Measurements from ENCODE around the gene CDH23.
A peak's percentile ranks its signal among the peaks of the same experiment; 100 is the strongest.

The CDH23 gene

DNA sequence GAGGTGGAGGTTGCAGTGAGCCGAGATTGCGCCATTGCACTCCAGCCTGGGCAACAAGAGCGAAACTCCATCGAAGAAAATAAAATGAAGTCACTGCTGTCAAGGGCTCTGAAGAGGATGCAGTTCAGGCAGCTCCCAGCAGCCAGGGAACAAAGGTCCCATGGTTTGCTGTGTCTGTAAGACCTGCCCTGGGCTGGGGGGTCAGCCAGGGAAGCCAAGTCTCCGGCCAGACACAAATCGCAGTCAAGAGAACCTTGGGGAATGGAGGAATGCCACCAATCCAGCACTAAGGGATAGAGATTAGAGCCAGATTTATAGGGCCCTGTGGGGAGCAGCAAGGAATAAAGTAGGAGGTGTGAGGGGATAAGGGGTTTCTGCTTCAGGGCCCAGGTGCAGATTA is 405.5 kb downstream of the CDH23 start:
- DNase-seq (ENCODE audit: low spot score) = no peak

DNA sequence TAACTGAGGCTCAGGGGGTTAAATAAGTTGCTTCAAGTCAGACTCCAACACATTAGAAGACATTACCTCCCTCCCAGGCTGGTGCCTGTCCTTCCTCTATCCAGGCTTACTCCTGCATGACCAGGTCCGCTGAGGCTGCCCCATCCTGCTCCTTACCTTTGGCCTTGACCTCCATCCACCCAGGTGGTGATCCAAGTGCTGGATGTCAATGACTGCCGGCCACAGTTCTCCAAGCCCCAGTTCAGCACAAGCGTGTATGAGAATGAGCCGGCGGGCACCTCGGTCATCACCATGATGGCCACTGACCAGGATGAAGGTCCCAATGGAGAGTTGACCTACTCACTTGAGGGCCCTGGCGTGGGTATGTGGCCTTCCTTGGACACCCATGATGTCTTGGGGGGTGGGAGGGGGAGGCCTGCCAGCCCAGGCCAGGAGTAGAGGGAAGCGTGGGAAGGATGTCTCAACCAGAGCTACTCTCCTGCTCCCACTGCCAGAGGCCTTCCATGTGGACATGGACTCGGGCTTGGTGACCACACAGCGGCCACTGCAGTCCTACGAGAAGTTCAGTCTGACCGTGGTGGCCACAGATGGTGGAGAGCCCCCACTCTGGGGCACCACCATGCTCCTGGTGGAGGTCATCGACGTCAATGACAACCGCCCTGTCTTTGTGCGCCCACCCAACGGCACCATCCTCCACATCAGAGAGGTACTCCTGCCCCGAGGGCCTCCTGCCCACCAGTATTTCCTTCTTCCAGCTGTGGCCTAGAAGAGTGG is 406.2 kb downstream of the CDH23 start:
- DNase-seq (ENCODE audit: low spot score) = no peak

DNA sequence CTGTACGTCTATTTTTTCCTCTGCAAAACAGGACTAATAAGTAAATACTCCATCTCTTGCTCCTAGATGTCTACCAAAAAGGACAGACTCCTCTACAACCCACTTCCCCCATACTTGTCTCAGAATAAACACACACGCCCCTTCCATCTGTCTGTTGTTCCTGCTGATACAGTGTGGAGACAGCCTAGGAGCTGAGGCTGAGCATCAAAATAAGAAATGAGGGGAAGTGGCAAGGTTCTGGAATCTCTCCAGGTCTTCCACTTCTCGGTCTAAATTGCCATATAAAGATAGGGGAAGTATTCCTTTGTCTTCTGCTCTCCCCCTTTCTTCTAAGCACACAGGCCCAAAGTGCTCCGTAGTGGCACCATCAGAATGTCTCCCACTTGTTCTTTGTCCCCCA is 407.4 kb downstream of the CDH23 start:
- no peak for DNase-seq (ENCODE audit: low spot score)

DNA sequence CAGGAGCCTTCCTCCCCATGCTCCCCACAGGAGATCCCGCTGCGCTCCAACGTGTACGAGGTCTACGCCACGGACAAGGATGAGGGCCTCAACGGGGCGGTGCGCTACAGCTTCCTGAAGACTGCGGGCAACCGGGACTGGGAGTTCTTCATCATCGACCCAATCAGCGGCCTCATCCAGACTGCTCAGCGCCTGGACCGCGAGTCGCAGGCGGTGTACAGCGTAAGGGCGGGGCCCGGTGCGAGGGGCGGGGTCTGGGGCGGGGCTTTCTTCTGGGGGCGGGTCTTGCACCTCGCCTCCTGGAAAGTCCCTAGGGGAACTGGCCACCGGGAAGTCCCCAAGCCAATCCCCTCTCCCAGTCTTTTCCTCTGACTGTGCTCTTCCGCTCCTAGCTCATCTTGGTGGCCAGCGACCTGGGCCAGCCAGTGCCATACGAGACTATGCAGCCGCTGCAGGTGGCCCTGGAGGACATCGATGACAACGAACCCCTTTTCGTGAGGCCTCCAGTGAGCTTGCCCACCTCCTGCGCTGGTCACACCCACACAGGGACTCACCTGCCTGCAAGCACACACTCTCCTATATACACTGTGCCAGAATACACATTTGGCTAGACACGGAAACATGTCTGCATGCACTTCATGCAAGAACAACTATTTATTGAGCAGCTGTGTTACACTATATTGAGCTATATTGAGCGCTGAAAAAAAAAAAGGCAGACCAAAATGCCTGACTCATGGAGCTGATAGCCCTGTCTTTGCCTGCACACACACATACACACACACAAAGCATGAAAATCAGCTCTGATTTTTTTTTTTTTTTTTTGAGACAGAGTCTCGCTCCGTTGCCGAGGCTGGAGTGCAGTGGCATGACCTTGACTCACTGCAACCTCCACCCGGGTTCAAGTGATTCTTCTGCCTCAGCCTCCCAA is 409.3 kb downstream of the CDH23 start:
- DNase-seq (ENCODE audit: low spot score) = no peak

DNA sequence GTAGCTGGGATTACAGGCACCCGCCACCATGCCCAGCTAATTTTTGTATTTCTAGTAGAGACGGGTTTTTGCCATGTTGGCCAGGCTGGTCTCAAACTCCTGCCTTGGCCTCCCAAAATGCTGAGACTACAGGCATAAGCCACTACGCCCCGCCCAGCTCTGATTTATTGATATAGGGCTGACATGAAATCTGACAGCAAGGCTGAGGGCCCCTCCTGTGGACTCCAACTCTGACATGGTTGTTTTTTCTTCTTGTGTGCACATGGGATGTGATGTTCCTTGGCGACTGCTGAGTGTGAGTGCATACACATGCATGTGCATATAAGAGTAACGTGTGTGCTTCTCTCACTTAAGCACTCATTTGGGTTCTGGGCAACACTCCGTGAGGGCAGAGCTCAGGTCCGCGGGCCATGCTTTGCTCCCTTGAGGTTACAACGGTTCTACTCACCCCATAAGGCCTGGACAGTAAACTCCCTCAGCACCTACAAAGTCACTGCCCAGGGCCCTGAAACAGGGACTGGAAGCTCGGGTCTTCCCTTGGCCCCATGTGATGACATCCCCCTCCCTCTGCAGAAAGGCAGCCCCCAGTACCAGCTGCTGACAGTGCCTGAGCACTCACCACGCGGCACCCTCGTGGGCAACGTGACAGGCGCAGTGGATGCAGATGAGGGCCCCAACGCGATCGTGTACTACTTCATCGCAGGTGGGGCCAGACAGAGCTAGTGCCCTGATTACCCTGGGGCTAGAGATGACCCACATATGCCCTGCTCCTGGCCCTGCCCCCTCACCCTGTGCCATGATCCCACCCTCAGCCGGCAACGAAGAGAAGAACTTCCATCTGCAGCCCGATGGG is 410.2 kb downstream of the CDH23 start:
- no peak for DNase-seq (ENCODE audit: low spot score)

DNA sequence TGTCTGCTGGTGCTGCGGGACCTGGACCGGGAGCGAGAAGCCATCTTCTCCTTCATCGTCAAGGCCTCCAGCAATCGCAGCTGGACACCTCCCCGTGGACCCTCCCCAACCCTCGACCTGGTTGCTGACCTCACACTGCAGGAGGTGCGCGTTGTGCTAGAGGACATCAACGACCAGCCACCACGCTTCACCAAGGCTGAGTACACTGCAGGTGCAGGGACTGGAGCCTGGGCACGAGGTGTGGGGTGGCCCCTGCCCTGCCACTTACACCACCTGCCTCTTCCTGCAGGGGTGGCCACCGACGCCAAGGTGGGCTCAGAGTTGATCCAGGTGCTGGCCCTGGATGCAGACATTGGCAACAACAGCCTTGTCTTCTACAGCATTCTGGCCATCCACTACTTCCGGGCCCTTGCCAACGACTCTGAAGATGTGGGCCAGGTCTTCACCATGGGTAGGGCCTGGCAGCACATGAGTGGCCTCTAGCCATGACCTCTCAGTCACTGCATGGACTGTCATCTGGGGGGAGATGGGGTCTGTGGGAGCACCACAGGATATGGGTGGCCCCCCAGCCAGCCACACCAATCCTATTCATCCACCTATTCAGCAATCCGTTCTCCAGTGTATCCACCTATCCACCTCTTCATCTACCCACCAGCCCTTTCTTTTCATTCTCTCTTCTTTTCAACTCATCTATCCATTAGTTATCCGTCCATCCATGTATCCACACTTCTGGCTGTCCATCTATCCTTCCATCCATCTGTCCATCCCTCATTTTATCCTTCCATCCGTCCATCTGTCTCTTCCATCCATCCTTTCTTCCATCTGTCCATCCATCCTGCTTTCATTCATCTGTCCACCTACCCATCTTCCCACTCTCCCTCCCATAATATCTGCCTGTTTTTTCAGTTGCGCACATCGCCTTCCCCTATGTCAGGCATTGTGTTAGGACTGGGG is 411.1 kb downstream of the CDH23 start:
- DNase-seq (ENCODE audit: low spot score) = no peak

DNA sequence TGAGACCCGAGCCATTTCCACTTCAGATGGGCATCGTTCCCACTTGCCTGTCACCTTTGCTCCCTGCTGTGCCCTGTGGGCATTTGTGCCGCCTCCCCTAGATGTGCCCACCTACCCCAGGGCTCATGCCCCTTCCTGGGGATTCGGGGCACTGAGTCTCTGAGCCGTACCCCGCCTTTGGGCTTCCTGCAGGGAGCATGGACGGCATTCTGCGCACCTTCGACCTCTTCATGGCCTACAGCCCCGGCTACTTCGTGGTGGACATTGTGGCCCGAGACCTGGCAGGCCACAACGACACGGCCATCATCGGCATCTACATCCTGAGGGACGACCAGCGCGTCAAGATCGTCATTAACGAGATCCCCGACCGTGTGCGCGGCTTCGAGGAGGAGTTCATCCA is 412.9 kb downstream of the CDH23 start:
- no peak for DNase-seq (ENCODE audit: low spot score)

DNA sequence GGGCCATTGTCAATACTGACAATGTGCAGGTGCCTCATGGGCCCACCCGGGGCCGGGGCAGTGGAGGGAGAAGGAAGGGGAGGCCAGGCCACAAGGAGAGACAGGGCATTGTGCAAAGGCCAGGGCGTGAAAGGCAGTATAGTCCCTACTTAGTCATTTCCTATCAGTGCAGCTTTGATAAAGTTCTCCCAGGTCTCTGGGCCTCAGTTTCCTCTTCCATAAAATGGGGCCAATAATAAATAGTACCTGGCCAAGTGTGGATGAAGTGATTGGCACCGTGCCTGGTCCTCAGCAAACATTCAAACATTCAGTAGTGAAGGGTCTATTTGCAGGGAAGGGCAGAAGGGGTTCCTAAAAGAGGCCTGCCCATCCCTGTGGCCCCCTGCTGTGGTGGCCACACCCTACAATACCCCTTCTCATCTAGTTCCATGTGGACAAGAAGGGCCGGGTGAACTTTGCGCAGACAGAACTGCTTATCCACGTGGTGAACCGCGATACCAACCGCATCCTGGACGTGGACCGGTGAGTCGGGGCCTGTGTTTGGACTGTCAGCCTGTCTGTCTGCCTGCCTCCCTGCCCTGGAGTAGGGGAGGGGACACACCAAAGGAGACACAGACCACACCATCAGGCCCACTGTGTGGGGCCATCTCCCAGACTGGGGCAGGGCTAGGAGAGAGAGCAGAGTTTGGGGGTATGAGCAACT is 413.5 kb downstream of the CDH23 start:
- DNase-seq (ENCODE audit: low spot score) = no peak

DNA sequence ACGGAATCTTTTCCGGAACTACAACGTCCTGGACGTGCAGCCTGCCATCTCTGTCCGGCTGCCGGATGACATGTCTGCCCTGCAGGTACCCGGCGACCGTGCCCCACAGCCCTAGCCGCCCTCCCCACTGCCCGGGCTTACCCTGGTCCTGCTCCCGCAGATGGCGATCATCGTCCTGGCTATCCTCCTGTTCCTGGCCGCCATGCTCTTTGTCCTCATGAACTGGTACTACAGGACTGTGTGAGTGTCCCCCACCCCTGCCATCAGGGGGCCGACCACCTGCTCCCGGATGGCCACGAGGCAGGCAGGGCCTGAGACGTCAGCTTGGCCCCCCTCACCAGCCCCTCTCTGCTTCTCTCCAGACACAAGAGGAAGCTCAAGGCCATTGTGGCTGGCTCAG is 414.6 kb downstream of the CDH23 start:
- no peak for DNase-seq (ENCODE audit: low spot score)

DNA sequence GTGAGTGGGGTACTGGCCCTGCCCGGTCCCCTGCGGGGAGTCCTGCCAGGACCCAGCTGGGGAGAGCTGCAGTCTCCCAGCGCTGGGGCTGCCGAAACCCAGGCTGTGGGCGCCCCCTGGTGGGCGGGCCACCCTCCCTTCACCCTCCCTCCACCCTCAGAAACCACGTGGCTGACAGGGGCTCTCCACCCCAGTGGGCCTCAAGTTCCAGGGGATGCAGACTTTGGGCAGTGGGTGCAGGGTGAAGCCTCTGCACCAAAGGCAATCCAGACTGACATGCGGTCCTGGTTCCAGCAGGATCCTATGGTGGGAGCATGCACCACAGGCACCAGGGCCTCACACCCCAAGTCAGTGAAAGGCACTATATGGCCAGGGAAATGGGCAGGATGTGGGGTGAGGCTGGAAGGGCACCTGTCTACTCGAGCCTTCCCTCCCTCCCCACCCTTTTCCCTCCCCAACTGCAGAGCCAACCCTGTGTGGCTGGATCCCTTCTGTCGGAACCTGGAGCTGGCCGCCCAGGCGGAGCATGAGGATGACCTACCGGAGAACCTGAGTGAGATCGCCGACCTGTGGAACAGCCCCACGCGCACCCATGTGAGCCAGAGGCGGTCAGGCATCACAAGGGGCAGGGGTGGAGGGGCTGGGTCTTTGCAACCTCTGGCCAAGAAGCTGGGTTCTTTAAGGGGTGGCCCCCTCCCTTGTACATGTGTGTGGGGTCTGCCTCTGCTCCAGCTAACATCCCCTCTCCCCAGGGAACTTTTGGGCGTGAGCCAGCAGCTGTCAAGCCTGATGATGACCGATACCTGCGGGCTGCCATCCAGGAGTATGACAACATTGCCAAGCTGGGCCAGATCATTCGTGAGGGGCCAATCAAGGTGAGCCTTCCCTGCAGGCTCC is 415.5 kb downstream of the CDH23 start:
- peak; percentile 75 for DNase-seq (ENCODE audit: low spot score)

DNA sequence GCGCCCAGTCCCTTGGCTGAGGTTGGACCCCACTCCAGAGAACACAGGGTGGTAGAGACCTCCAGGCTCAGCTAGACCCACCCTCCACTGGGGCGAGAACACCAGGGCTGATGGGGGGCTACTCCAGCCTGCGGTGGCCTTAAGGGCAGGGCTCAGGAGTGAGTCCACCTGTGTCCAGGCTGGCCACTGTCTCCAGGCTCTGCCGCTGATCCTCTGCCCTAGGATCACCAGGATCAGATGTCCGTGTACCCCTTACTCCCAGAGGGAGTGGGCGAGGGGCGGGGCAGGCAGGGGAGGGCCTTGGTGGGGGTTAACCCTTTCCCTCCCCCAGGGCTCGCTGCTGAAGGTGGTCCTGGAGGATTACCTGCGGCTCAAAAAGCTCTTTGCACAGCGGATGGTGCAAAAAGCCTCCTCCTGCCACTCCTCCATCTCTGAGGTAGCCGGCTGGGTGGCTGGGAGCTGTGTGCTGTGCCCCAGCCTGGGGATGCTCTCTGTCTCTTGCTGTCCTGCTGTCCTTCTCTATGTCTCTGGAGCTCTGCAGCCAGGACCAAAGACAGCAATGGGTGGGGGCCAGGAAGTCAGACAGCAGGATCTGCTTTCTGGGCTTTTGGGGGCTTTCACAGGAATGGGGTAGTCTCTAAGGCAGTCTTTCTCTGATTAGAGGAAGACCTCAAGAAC is 416.3 kb downstream of the CDH23 start:
- no peak for DNase-seq (ENCODE audit: low spot score)

DNA sequence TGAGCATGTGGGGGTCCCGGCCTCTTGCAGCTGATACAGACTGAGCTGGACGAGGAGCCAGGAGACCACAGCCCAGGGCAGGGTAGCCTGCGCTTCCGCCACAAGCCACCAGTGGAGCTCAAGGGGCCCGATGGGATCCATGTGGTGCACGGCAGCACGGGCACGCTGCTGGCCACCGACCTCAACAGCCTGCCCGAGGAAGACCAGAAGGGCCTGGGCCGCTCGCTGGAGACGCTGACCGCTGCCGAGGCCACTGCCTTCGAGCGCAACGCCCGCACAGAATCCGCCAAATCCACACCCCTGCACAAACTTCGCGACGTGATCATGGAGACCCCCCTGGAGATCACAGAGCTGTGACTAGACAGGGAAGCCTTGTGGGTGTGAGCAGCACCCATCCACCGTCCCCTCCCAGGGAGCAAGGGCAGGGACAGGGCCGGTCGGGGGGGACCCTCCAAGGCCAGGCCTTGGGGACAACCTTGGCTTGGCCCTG is 418.2 kb downstream of the CDH23 start:
- DNase-seq (ENCODE audit: low spot score) = no peak

DNA sequence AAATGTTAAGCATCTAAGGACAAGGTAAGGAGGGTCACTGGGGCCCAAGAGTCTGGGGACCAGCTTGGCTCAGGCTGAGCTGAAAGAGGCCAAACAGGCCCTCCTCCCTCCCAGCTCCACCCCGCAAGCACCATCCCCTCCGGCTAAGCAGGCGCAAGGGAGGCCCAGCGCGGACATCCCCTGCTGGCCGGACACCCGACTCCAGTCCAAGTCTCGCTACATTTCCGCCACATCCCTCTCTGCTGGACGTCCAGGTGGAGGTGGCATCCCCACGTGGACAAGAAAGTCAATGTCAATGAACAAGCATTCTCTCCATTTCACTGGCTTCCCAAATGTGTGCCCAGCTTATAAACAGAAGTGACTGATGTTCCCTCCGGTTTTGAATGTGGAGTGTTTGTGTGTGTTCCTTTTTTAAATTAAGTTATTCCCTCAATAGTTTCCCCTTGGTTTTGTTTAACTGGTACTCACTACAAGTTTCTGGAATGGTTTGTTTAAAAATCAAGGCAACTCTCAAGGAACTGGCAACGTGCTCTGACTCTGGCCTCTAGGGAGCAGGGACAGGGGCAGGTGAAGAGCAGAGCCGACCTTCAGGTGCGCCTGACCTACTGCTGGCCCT is 418.9 kb downstream of the CDH23 start:
- no peak for DNase-seq (ENCODE audit: low spot score)

DNA sequence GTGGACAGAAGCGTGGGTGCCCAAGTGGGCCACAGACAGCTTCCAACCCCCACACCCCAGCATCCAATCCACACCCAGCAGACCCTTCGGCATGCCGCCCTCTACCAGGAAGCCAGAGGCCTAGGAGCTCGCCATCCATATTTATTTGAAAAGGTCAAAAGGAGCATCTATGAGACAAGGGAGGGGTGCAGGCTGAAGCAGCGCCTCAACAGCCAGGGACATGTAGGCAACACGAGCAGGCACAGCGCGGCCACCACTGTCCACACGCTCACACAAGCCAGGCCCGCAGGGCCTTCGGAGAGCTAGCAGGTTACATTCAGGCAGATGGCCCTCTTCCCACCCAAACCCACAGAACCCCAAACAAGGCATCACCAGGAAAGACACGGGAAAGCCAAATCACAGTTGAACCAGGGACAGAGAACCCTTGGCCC is 419.7 kb downstream of the CDH23 start:
- no peak for DNase-seq (ENCODE audit: low spot score)

DNA sequence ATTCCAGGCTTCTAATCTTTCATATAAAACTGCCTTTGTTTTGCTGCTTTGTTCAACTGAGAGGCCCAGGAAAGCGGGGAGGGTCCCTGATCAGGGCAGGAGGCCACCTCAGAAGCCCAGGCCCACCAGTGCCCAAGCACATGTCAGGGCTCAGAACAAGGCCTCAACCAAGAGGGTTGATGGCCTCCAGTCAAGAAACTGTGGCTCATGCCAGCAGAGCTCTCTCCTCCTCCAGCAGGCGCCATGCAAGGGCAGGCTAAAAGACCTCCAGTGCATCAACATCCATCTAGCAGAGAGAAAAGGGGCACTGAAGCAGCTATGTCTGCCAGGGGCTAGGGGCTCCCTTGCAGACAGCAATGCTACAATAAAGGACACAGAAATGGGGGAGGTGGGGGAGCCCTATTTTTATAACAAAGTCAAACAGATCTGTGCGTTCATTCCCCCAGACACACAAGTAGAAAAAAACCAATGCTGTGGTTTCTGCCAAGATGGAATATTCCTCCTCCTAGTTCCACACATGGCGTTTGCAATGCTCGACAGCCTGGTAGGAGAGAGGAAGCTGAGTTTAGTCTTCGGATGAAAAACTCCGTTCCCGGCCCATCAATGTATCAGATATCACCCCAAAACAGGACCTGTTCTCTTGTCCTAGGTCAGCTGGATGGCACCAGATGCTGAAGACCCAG is 420.4 kb downstream of the CDH23 start:
- DNase-seq (ENCODE audit: low spot score) = no peak

DNA sequence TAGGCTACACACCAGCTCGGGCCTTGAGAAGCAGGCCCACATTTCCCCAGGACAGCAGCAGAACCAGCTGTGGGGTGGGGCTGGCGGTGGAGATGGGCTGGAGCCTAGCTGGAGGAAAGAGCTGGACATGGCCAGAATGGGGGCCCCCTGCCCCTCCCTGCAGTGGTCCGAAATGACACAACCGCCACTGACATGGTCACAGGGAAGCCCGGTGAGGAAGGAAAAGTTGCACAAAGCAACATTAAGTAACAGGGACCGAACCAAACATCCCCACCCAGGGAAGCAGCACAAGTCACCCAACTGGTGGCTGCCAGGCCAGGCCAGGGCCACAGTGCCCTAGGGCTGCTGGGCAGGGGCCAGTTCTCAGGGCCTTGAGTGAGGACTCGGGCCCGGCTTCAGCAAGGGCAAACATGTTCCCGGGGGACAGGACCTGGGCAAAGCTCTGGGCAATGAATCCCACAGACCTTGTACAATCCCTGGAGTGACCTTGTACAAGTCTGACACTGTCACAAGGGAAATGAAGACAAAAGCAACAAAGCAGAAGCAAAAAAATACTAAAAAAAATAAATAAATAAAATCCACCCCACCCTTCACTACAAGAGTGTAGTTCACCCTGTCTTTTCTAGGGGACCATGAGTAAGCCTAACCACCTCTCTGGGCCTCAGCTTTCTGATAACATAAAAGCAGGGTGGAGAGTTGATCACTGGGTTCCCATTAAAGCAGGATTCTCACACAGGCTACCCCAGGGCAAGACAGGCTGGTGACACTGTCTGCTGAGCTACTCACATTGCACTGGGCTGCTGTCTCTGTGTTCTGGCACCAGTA is 421.3 kb downstream of the CDH23 start:
- DNase-seq (ENCODE audit: low spot score) = no peak

Measured in CD4-positive, alpha-beta T cell treated with Interleukin-2 at 100 ng/mL for 4 hours (primary cell).